SK-N-SH treated with all-trans-retinoic acid at 6 μM for 48 hours (cell line): ENCODE results near the gene CXCR2.
"Not testable (repeated sequence)": the region's sequence is repeated elsewhere in the genome, so short reads cannot be mapped to it uniquely, and the experiment has no call there.

Source experiments
- ATAC-seq: fragments of 200-7000 bp; cut with Tn5 transposase; 3 replicates; pipeline ENCODE4 v1.9.1; 2020; ENCODE audit warnings: mild to moderate bottlenecking, moderate library complexity
- ARNTL ChIP-seq: fragments of 450-650 bp; formaldehyde crosslinking; IDR thresholded peaks from 2 replicates; pipeline ENCODE4 v1.5.0; 2020; ENCODE audit warnings: low read depth, mild to moderate bottlenecking, moderate library complexity, borderline replicate concordance
- BACH2 ChIP-seq: fragments of 250-450 bp; sonication (Bioruptor Pico); IDR thresholded peaks from 2 replicates; pipeline ENCODE4 v1.9.0; 2021; ENCODE audit warnings: mild to moderate bottlenecking, borderline replicate concordance
- ESRRG ChIP-seq: fragments of 250-450 bp; sonication (Bioruptor Pico); IDR thresholded peaks from 2 replicates; pipeline ENCODE4 v1.6.1; 2021; ENCODE audit warnings: mild to moderate bottlenecking
- GLIS3 ChIP-seq: fragments of 250-450 bp; sonication (Bioruptor Pico); IDR thresholded peaks from 2 replicates; pipeline ENCODE4 v1.5.0; 2020; ENCODE audit warnings: mild to moderate bottlenecking, moderate library complexity
- ISL1 ChIP-seq: fragments of 250-450 bp; sonication (Bioruptor Pico); IDR thresholded peaks from 2 replicates; pipeline ENCODE4 v2.1.2; 2022; ENCODE audit warnings: mild to moderate bottlenecking, moderate library complexity
- OSR1 ChIP-seq: fragments of 250-450 bp; sonication (Bioruptor Pico); IDR thresholded peaks from 2 replicates; pipeline ENCODE4 v1.8.0; 2022; ENCODE audit warnings: moderate library complexity, mild to moderate bottlenecking, inconsistent platforms
- PPARA ChIP-seq: fragments of 250-450 bp; sonication (Bioruptor Pico); IDR thresholded peaks from 2 replicates; pipeline ENCODE4 v1.5.0; 2020; ENCODE audit warnings: mild to moderate bottlenecking, borderline replicate concordance
- RARB ChIP-seq: fragments of 250-450 bp; sonication (Bioruptor Pico); IDR thresholded peaks from 2 replicates; pipeline ENCODE4 v1.8.0; 2021; ENCODE audit warnings: mild to moderate bottlenecking, moderate library complexity
- SNAI2 ChIP-seq: fragments of 250-450 bp; sonication (Bioruptor Pico); IDR thresholded peaks from 2 replicates; pipeline ENCODE4 v1.5.0; 2020; ENCODE audit warnings: mild to moderate bottlenecking, moderate library complexity
- TCF4 ChIP-seq: fragments of 250-450 bp; sonication (Bioruptor Pico); IDR thresholded peaks from 2 replicates; pipeline ENCODE4 v1.8.0; 2021; ENCODE audit warnings: mild to moderate bottlenecking, moderate library complexity, borderline replicate concordance
- TOX ChIP-seq: fragments of 250-450 bp; sonication (Bioruptor Pico); IDR thresholded peaks from 2 replicates; pipeline ENCODE4 v1.8.0; 2021; ENCODE audit warnings: mild to moderate bottlenecking, moderate library complexity, borderline replicate concordance
- ZC3H10 ChIP-seq: fragments of 250-450 bp; sonication (Bioruptor Pico); IDR thresholded peaks from 2 replicates; pipeline ENCODE4 v1.5.1; 2021; ENCODE audit warnings: mild to moderate bottlenecking, moderate library complexity
- ZFP3 ChIP-seq: fragments of 250-450 bp; sonication (Bioruptor Pico); IDR thresholded peaks from 2 replicates; pipeline ENCODE4 v1.5.0; 2020; ENCODE audit warnings: mild to moderate bottlenecking, moderate library complexity
- ZFP30 ChIP-seq: fragments of 450-650 bp; formaldehyde crosslinking; IDR thresholded peaks from 2 replicates; pipeline ENCODE4 v1.5.0; 2022; ENCODE audit warnings: mild to moderate bottlenecking, moderate library complexity
- ZNF565 ChIP-seq: fragments of 450-650 bp; formaldehyde crosslinking; conservative IDR thresholded peaks from 2 replicates; pipeline ENCODE4 v1.5.0; 2020; ENCODE audit warnings: low read depth, mild to moderate bottlenecking, moderate library complexity
- ZNF70 ChIP-seq: fragments of 450-650 bp; formaldehyde crosslinking; IDR thresholded peaks from 2 replicates; pipeline ENCODE4 v1.5.0; 2020; ENCODE audit warnings: mild to moderate bottlenecking, moderate library complexity
- ZNF8 ChIP-seq: fragments of 450-650 bp; formaldehyde crosslinking; IDR thresholded peaks from 2 replicates; pipeline ENCODE4 v1.5.0; 2020; ENCODE audit warnings: mild to moderate bottlenecking, moderate library complexity
- TF ChIP-seq, protein P1 (sequence below): fragments of 250-450 bp; sonication (Bioruptor Pico); IDR thresholded peaks from 2 replicates; pipeline ENCODE4 v1.8.0; 2020; ENCODE audit warnings: mild to moderate bottlenecking, moderate library complexity, borderline replicate concordance
- TF ChIP-seq, protein P2 (sequence below): fragments of 250-450 bp; sonication (Bioruptor Pico); IDR thresholded peaks from 2 replicates; pipeline ENCODE4 v1.5.0; 2020; ENCODE audit warnings: mild to moderate bottlenecking, moderate library complexity
- TF ChIP-seq, protein P3 (sequence below): fragments of 250-450 bp; sonication (Bioruptor Pico); IDR thresholded peaks from 2 replicates; pipeline ENCODE4 v1.5.1; 2020; ENCODE audit warnings: low read depth, mild to moderate bottlenecking, moderate library complexity
- TF ChIP-seq, protein P4 (sequence below): fragments of 250-450 bp; sonication (Bioruptor Pico); IDR thresholded peaks from 2 replicates; pipeline ENCODE4 v1.8.0; 2021; ENCODE audit warnings: low read depth, mild to moderate bottlenecking, moderate library complexity, borderline replicate concordance
- TF ChIP-seq, protein P5 (sequence below): fragments of 250-450 bp; sonication (Bioruptor Pico); IDR thresholded peaks from 2 replicates; pipeline ENCODE4 v1.5.1; 2021; ENCODE audit warnings: mild to moderate bottlenecking, moderate library complexity

The CXCR2 gene

DNA sequence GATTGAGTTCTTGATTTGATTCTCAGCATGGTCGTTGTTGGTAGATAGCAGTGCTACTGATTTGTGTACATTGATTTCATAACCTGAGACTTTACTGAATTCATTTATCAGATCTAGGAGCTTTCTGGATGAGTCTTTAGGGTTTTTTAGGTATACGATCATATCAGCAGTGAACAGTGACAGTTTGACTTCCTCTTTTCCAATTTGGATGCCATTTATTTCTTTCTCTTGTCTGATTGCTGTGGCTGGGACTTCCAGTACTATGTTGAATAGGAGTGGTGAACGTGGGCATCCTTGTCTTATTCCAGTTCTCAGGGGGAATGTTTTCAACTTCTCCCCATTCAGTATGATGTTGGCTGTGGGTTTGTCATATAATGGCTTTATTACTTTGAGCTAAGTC lies 27.9 kb upstream of the CXCR2 start:
- no peak for TF ChIP-seq PPARA
- TF ChIP-seq ZFP30 (CRISPR knock-in tag), result no peak
- TF ChIP-seq, protein P1, sequence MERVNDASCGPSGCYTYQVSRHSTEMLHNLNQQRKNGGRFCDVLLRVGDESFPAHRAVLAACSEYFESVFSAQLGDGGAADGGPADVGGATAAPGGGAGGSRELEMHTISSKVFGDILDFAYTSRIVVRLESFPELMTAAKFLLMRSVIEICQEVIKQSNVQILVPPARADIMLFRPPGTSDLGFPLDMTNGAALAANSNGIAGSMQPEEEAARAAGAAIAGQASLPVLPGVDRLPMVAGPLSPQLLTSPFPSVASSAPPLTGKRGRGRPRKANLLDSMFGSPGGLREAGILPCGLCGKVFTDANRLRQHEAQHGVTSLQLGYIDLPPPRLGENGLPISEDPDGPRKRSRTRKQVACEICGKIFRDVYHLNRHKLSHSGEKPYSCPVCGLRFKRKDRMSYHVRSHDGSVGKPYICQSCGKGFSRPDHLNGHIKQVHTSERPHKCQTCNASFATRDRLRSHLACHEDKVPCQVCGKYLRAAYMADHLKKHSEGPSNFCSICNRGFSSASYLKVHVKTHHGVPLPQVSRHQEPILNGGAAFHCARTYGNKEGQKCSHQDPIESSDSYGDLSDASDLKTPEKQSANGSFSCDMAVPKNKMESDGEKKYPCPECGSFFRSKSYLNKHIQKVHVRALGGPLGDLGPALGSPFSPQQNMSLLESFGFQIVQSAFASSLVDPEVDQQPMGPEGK (CRISPR knock-in tag), result no peak
- no peak for TF ChIP-seq ZNF70 (CRISPR knock-in tag)
- no peak for TF ChIP-seq ISL1
- TF ChIP-seq, protein P2, sequence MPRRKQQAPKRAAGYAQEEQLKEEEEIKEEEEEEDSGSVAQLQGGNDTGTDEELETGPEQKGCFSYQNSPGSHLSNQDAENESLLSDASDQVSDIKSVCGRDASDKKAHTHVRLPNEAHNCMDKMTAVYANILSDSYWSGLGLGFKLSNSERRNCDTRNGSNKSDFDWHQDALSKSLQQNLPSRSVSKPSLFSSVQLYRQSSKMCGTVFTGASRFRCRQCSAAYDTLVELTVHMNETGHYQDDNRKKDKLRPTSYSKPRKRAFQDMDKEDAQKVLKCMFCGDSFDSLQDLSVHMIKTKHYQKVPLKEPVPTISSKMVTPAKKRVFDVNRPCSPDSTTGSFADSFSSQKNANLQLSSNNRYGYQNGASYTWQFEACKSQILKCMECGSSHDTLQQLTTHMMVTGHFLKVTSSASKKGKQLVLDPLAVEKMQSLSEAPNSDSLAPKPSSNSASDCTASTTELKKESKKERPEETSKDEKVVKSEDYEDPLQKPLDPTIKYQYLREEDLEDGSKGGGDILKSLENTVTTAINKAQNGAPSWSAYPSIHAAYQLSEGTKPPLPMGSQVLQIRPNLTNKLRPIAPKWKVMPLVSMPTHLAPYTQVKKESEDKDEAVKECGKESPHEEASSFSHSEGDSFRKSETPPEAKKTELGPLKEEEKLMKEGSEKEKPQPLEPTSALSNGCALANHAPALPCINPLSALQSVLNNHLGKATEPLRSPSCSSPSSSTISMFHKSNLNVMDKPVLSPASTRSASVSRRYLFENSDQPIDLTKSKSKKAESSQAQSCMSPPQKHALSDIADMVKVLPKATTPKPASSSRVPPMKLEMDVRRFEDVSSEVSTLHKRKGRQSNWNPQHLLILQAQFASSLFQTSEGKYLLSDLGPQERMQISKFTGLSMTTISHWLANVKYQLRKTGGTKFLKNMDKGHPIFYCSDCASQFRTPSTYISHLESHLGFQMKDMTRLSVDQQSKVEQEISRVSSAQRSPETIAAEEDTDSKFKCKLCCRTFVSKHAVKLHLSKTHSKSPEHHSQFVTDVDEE (CRISPR knock-in tag), result no peak
- TF ChIP-seq, protein P3, sequence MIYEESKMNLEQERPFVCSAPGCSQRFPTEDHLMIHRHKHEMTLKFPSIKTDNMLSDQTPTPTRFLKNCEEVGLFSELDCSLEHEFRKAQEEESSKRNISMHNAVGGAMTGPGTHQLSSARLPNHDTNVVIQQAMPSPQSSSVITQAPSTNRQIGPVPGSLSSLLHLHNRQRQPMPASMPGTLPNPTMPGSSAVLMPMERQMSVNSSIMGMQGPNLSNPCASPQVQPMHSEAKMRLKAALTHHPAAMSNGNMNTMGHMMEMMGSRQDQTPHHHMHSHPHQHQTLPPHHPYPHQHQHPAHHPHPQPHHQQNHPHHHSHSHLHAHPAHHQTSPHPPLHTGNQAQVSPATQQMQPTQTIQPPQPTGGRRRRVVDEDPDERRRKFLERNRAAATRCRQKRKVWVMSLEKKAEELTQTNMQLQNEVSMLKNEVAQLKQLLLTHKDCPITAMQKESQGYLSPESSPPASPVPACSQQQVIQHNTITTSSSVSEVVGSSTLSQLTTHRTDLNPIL (CRISPR knock-in tag), result no peak
- TF ChIP-seq RARB (CRISPR knock-in tag), result no peak
- TF ChIP-seq ARNTL, result no peak
- no peak for TF ChIP-seq GLIS3 (CRISPR knock-in tag)
- no peak for TF ChIP-seq OSR1 (CRISPR knock-in tag)
- no peak for TF ChIP-seq ZNF565 (CRISPR knock-in tag)
- TF ChIP-seq, protein P4, sequence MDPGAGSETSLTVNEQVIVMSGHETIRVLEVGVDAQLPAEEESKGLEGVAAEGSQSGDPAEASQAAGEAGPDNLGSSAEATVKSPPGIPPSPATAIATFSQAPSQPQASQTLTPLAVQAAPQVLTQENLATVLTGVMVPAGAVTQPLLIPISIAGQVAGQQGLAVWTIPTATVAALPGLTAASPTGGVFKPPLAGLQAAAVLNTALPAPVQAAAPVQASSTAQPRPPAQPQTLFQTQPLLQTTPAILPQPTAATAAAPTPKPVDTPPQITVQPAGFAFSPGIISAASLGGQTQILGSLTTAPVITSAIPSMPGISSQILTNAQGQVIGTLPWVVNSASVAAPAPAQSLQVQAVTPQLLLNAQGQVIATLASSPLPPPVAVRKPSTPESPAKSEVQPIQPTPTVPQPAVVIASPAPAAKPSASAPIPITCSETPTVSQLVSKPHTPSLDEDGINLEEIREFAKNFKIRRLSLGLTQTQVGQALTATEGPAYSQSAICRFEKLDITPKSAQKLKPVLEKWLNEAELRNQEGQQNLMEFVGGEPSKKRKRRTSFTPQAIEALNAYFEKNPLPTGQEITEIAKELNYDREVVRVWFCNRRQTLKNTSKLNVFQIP, result no peak
- no peak for TF ChIP-seq SNAI2 (CRISPR knock-in tag)
- no peak for TF ChIP-seq ZFP3 (CRISPR knock-in tag)
- TF ChIP-seq, protein P5, sequence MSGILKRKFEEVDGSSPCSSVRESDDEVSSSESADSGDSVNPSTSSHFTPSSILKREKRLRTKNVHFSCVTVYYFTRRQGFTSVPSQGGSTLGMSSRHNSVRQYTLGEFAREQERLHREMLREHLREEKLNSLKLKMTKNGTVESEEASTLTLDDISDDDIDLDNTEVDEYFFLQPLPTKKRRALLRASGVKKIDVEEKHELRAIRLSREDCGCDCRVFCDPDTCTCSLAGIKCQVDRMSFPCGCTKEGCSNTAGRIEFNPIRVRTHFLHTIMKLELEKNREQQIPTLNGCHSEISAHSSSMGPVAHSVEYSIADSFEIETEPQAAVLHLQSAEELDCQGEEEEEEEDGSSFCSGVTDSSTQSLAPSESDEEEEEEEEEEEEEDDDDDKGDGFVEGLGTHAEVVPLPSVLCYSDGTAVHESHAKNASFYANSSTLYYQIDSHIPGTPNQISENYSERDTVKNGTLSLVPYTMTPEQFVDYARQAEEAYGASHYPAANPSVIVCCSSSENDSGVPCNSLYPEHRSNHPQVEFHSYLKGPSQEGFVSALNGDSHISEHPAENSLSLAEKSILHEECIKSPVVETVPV (CRISPR knock-in tag), result no peak
- no peak for TF ChIP-seq TOX (CRISPR knock-in tag)
- ATAC-seq, result no peak

DNA sequence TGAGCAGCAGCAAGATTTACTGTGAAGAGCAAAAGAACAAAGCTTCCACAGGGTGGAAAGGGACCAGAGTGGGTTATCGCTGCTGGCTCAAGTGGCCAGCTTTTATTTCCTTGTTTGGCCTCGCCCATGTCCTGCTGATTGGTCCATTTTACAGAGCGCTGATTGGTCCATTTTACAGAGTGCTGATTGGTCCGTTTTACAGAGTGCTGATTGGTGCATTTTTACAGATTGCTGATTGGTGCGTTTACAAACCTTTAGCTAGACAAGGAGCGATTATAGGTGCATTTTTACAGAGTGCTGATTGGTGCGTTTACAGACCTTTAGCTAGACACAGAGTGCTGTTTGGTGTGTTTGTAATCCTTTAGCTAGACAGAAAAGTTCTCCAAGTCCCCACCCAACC lies 17.0 kb upstream of the CXCR2 start:
- ATAC-seq, result not testable (repeated sequence)

DNA sequence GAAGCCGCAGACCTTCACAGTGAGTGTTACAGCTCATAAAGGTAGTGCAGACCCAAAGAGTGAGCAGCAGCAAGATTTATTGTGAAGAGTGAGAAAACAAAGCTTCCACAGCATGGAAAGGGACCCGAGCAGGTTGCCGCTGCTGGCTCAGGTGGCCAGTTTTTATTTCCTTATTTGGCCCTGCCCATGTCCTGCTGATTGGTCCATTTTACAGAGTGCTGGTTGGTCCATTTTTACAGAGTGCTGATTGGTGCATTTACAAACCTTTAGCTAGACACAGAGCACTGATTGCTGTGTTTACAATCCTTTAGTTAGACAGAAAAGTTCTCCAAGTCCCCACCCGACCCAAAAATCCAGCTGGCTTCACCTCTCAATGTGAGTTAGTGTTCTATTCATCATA lies 4.0 kb upstream of the CXCR2 start:
- not testable (repeated sequence) for ATAC-seq

DNA sequence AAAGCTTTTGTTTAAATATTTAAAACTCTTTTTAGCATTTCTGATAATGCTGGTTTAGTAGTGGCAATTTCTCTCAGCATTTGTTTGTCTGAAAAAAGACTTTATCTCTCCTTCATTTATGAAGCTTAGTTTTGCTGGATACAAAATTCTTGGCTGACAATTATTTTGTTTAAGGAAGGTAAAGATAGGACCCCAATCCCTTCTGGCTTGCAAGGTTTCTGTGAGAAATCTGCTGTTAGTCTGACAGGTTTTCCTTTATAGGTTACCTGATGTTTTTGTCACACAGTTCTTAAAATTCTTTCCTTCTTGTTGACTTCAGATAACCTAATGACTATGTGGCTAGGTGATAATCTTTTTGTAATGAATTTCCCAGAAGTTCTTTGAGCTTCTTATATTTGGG lies 3.5 kb upstream of the CXCR2 start:
- not testable (repeated sequence) for ATAC-seq

DNA sequence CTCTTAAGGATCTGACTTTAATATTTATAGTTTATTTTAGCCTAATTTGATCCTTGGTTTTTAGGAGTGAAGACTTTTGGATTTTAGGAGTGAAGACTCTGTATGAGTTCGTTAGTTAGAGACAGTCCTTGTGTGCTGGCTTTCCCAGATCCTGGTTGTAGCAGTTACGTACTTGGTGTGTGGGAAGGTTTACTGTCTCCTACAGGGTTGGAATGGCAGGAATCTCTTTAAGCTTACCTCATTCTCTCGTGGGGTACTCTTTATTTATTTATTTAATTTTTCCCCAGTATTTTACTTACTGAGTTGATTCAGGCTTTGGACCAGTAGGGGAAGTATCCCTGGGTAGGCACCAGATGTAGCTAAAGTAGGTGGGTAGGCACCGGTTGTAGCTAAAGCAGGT lies 1.8 kb upstream of the CXCR2 start:
- TF ChIP-seq ZFP30 (CRISPR knock-in tag) (no peak), ARNTL (no peak), ZNF8 (CRISPR knock-in tag) (no peak), ZFP3 (CRISPR knock-in tag) (no peak), ISL1 (no peak), TOX (CRISPR knock-in tag) (no peak), BACH2 (CRISPR knock-in tag) (no peak), GLIS3 (CRISPR knock-in tag) (no peak), ZC3H10 (CRISPR knock-in tag) (no peak), TCF4 (no peak), RARB (CRISPR knock-in tag) (no peak), ESRRG (CRISPR knock-in tag) (no peak)
- TF ChIP-seq, protein P2 (CRISPR knock-in tag), result no peak
- TF ChIP-seq, protein P3 (CRISPR knock-in tag), result no peak
- ATAC-seq, result no peak
